DND-41 (cell line): ENCODE measurements around the gene IL1B.

Experiments
- CTCF ChIP-seq: IDR thresholded peaks from 2 replicates; pipeline ENCODE4 v1.5.1; 2012; ENCODE audit warnings: borderline replicate concordance, low read length, moderate library complexity, mild to moderate bottlenecking; ENCODE audit not compliant: poor library complexity, severe bottlenecking; ENCODE audit errors: extremely low read depth
- EZH2 ChIP-seq: IDR thresholded peaks from 3 replicates; pipeline ENCODE4 v1.6.1; 2012; ENCODE audit warnings: borderline replicate concordance, low read depth, mild to moderate bottlenecking, moderate library complexity, low read length, inconsistent platforms; ENCODE audit not compliant: severe bottlenecking

GRCh38 chr2:112791019-112791418, 45.6 kb downstream of the IL1B start:
- TF ChIP-seq CTCF: no peak
- no peak for TF ChIP-seq EZH2
